Cardiac muscle cell (in vitro differentiated cells and primary cell): Measurements from ENCODE around the gene XYLT1. TPM values are rescaled to one million over a fixed set of nuclear protein-coding genes. Genes with fewer than 3 reads are reported as not detected.

Experiments
- DNase-seq, 2 donors: peaks; one replicate each; pipeline versions ENCODE4 v3.0.0 to v3.0.0-alpha.2; 2010 to 2017; ENCODE audit warnings: low read depth in 1 of 2, low spot score in 1 of 2
- H3K27ac ChIP-seq: fragments of 200-600 bp; sonication (generic); 2 replicates; pipeline ENCODE4 v1.5.1; 2016
- H3K27me3 ChIP-seq: fragments of 200-600 bp; sonication (generic); 2 replicates; pipeline ENCODE4 v1.6.0; 2016; ENCODE audit warnings: control low read depth
- H3K36me3 ChIP-seq: fragments of 200-600 bp; sonication (generic); 2 replicates; pipeline ENCODE4 v1.5.1; 2016; ENCODE audit warnings: control low read depth
- H3K4me1 ChIP-seq: fragments of 200-600 bp; sonication (generic); 2 replicates; pipeline ENCODE4 v1.8.1; 2017; ENCODE audit warnings: low read depth, mild to moderate bottlenecking, mixed run types
- H3K4me3 ChIP-seq: fragments of 200-600 bp; sonication (generic); 2 replicates; pipeline ENCODE4 v1.5.1; 2016; ENCODE audit warnings: mild to moderate bottlenecking
- H3K9me3 ChIP-seq: fragments of 200-600 bp; sonication (generic); 2 replicates; pipeline ENCODE4 v1.5.1; 2017; ENCODE audit warnings: low read depth, mild to moderate bottlenecking, control low read depth
- polyA plus RNA-seq: library from polyadenylated mRNA; unstranded; fragments of >200 nt; fragmentation: Nextera tagmentation; extraction: Ambion mirVana; gene quantifications from 2 replicates; pipeline ENCODE4 v1.2.1, GENCODE V29; 2016
- total RNA-seq: library from RNA; depleted of rRNA; stranded (reverse); fragments of >200 nt; gene quantifications from 2 replicates; pipeline ENCODE4 v1.2.3, GENCODE V29; 2016
- TF ChIP-seq, protein P1 (sequence below): IDR thresholded peaks from 2 replicates; pipeline ENCODE4 v1.5.1; 2012; ENCODE audit warnings: low read depth, mild to moderate bottlenecking, low read length

Gene XYLT1
- total and polyA plus RNA-seq, 2 experiments from 2014 or later: 3.1 to 7.2 TPM

DNA sequence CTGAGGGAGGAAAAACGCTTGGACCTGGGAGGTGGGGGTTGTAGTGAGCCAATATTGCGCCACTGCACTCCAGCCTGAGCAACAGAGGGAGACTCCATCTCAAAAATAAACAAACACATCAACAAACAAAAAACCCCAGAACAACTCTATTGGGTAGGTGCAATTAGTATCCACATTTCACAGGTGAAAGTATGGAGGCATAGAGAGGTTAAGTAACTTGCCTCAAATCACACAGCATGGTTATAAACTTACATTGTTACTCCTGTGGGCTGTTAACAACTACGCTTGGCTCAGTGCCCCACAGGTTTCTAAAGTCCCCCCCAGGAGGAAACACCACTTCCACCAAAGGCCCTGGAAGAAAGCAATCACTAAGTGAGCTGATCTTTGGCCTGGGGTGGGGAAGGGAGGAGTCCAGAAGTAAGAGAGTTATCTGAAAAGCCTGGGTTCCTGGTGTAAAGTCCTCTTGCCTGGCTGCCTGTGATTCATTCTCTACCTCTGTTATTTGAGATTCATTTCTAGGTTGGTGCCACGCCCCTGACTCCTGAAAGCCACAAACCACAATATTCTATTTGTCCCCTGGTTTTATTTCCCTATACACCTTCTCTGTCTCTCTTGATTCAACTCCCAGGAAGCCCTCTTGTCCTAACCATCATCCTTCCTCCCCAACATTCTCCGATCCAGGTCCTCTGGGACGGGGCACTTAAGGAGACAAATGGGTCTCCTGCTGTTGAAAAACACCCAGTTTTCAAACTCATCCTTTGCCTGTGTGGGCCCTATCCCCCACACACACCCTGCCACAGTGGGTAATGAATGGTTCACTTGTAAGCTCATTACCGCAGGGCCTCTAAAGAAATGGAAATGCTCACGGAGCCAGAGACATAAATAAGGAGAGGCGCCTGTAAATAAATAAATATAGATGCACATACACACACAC is 195.4 kb downstream of the XYLT1 start:
- H3K27ac ChIP-seq: no peak overlapping the region
- no peak for DNase-seq

DNA sequence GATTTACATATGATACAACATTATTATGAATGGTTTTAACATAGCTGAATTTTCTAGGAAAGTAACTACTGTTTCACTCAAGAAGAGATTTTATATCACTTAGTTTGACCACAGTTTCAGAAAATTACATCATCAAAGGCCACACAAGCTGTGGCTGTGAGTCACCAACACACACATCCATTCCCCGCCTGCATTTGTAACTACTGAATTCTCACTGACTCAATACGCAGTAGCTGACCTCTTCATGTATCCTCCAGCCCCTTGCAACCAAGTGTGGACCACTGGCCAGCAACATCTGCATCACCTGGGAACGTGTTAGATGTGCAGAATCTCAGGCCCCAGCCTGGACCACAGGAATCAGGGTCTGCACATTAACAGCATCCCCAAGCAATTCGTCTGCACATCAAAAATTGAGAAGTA is 197.6 kb downstream of the XYLT1 start:
- Histone ChIP-seq H3K27ac (no peak overlapping the region), H3K27me3 (no peaks in the 10 kb centered on the region), H3K36me3 (no peaks in the 10 kb centered on the region), H3K4me1 (peaks cover 12% of the 10 kb centered on the region), H3K9me3 (no peaks in the 10 kb centered on the region), H3K4me3 (no peak overlapping the region)
- TF ChIP-seq, protein P1, sequence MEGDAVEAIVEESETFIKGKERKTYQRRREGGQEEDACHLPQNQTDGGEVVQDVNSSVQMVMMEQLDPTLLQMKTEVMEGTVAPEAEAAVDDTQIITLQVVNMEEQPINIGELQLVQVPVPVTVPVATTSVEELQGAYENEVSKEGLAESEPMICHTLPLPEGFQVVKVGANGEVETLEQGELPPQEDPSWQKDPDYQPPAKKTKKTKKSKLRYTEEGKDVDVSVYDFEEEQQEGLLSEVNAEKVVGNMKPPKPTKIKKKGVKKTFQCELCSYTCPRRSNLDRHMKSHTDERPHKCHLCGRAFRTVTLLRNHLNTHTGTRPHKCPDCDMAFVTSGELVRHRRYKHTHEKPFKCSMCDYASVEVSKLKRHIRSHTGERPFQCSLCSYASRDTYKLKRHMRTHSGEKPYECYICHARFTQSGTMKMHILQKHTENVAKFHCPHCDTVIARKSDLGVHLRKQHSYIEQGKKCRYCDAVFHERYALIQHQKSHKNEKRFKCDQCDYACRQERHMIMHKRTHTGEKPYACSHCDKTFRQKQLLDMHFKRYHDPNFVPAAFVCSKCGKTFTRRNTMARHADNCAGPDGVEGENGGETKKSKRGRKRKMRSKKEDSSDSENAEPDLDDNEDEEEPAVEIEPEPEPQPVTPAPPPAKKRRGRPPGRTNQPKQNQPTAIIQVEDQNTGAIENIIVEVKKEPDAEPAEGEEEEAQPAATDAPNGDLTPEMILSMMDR: no peak
- DNase-seq: peak in 1 of 2 donors; percentile 79

More for the DNA sequence above, 195.4 kb downstream of the XYLT1 start:
- no peak overlapping the region for H3K4me3 ChIP-seq
- TF ChIP-seq, protein P1: no peak
- no peaks in the 10 kb centered on the region for H3K27me3 ChIP-seq
- no peaks in the 10 kb centered on the region for H3K9me3 ChIP-seq
- peaks cover 12% of the 10 kb centered on the region for H3K4me1 ChIP-seq
- H3K36me3 ChIP-seq: no peaks in the 10 kb centered on the region

DNA sequence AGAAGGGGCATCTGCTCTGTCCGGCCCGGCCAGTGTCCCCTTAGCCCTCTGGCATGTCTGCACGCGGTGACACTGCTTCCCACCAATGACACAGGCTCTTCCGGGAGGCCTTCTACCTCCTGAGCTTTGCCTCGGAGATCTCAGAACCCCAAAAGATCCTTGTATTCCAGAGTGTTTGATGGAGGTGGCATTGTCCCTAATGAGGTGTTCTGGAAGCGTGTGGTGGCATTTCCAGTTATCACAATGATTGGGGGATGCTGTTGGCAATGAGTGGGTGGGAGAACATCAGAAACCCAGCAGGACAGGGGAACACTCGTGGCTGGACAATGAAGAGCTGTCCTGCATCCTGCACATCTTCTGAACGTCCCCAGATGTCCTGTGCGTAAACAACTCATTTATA is 198.0 kb downstream of the XYLT1 start:
- TF ChIP-seq, protein P1: no peak
- Histone ChIP-seq H3K27me3 (no peaks in the 10 kb centered on the region), H3K36me3 (no peaks in the 10 kb centered on the region), H3K27ac (no peak overlapping the region), H3K9me3 (no peaks in the 10 kb centered on the region), H3K4me3 (no peak overlapping the region), H3K4me1 (peaks cover 12% of the 10 kb centered on the region)
- DNase-seq: no peak

DNA sequence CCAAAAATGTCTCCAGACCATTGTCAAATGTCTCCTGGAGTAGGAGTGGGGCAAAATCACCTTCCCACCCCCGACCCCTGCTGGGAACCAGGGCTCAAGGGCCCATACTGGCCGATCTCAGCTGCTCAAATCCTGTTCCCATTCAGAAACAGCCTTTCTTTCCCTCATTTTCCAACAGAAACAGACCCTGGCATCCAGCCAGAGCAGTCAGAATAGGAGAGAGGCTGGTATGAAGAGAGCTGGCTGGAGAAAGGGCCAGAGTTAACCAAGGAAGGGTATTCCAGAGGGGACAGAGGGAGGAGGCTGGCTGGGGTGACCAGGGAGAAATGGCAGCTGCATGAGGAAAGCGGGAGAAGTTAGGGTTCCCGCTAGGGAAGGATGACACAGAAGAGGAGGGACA is 199.1 kb downstream of the XYLT1 start:
- no peak overlapping the region for H3K4me3 ChIP-seq
- H3K36me3 ChIP-seq: no peaks in the 10 kb centered on the region
- H3K4me1 ChIP-seq: peaks cover 12% of the 10 kb centered on the region
- H3K27me3 ChIP-seq: no peaks in the 10 kb centered on the region
- TF ChIP-seq, protein P1: no peak
- peak overlapping the region; percentile 69 for H3K27ac ChIP-seq
- no peaks in the 10 kb centered on the region for H3K9me3 ChIP-seq
- peak; percentile 8 to 36 for DNase-seq

DNA sequence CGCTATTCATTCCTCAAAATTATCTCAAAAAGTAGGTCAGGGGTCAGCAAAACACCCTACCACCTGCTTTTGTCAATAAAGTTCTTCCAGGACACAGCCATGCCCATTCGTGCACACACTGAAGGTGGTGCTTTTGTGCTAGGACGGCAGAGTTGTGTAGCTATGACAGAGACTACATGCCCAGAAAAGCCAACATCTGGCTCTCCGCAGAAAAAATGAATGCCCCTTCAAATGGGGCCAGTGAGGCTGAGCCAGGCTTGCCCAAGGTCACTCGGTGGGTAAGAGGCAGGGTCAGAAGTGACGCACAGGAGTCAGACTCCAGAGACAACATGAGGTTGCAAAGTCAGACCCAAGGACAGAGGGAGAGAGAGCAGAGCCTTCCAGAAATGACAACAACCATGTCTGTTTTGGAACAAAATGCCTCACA is 200.1 kb downstream of the XYLT1 start:
- Histone ChIP-seq H3K27me3 (no peaks in the 10 kb centered on the region), H3K4me1 (peaks cover 12% of the 10 kb centered on the region), H3K9me3 (no peaks in the 10 kb centered on the region), H3K36me3 (no peaks in the 10 kb centered on the region), H3K27ac (no peak overlapping the region), H3K4me3 (no peak overlapping the region)
- no peak for DNase-seq
- TF ChIP-seq, protein P1: no peak
